Measurements from ENCODE around the gene TARDBP.
"Not testable (repeated sequence)": the region's sequence is repeated elsewhere in the genome, so short reads cannot be mapped to it uniquely, and the experiment has no call there.

TARDBP gene

GRCh38 chr1:10992864-10993263 is 19.6 kb upstream of the TARDBP start:
- DNase-seq (ENCODE audit: low read depth), result no peak

- no peak for DNase-seq (ENCODE audit: low read depth)
These were observed 16.4 kb upstream of the TARDBP start for GRCh38 chr1:10996100-10996499.

- DNase-seq (ENCODE audit: low read depth), result no peak
These were observed 11.9 kb upstream of the TARDBP start for GRCh38 chr1:11000526-11000925.

GRCh38 chr1:11013160-11013531 is 692 bp downstream of the TARDBP start:
- no peak for DNase-seq (ENCODE audit: low read depth)

- not testable (repeated sequence) for DNase-seq (ENCODE audit: low read depth)
These were observed 6.9 kb downstream of the TARDBP start for GRCh38 chr1:11019358-11019757.

- no peak for DNase-seq (ENCODE audit: low read depth)
These were observed 7.5 kb downstream of the TARDBP start for GRCh38 chr1:11019971-11020370.

- no peak for DNase-seq (ENCODE audit: low read depth)
These were observed 10.7 kb downstream of the TARDBP start for GRCh38 chr1:11023201-11023600.

- no peak for DNase-seq (ENCODE audit: low read depth)
These were observed 11.9 kb downstream of the TARDBP start for GRCh38 chr1:11024154-11024873.

GRCh38 chr1:11024874-11025203 is 12.4 kb downstream of the TARDBP start:
- no peak for DNase-seq (ENCODE audit: low read depth)

- no peak for DNase-seq (ENCODE audit: low read depth)
These were observed 13.2 kb downstream of the TARDBP start for GRCh38 chr1:11025618-11026017.

GRCh38 chr1:11026052-11026451 is 13.6 kb downstream of the TARDBP start:
- no peak for DNase-seq (ENCODE audit: low read depth)

- DNase-seq (ENCODE audit: low read depth), result no peak
These were observed 14.4 kb downstream of the TARDBP start for GRCh38 chr1:11026903-11027302.

- no peak for DNase-seq (ENCODE audit: low read depth)
These were observed 14.9 kb downstream of the TARDBP start for GRCh38 chr1:11027316-11027715.

- DNase-seq (ENCODE audit: low read depth), result no peak
These were observed 15.6 kb downstream of the TARDBP start for GRCh38 chr1:11028018-11028417.

- DNase-seq (ENCODE audit: low read depth), result no peak
These were observed 18.4 kb downstream of the TARDBP start for GRCh38 chr1:11030865-11031264.

- DNase-seq (ENCODE audit: low read depth), result no peak
These were observed 19.3 kb downstream of the TARDBP start for GRCh38 chr1:11031624-11032262.

- DNase-seq (ENCODE audit: low read depth), result not testable (repeated sequence)
These were observed 24.7 kb downstream of the TARDBP start for GRCh38 chr1:11037019-11037739.

- DNase-seq (ENCODE audit: low read depth), result peak; percentile 86
These were observed 25.3 kb downstream of the TARDBP start for GRCh38 chr1:11037740-11038182.

GRCh38 chr1:11039351-11040104 is 27.1 kb downstream of the TARDBP start:
- no peak for DNase-seq (ENCODE audit: low read depth)

GRCh38 chr1:11040105-11040429 is 27.6 kb downstream of the TARDBP start:
- DNase-seq (ENCODE audit: low read depth), result not testable (repeated sequence)

GRCh38 chr1:11041048-11041447 is 28.6 kb downstream of the TARDBP start:
- DNase-seq (ENCODE audit: low read depth), result no peak

- no peak for DNase-seq (ENCODE audit: low read depth)
These were observed 29.6 kb downstream of the TARDBP start for GRCh38 chr1:11042065-11042464.
